HG03571 (cell line): Measurements from ENCODE around the gene DCUN1D1.

Experiments used
- ATAC-seq: cut with Tn5 transposase; IDR thresholded peaks from one replicate; pipeline ENCODE4 v1.9.1; 2021; ENCODE audit not compliant: unreplicated experiment

The DCUN1D1 gene

DNA sequence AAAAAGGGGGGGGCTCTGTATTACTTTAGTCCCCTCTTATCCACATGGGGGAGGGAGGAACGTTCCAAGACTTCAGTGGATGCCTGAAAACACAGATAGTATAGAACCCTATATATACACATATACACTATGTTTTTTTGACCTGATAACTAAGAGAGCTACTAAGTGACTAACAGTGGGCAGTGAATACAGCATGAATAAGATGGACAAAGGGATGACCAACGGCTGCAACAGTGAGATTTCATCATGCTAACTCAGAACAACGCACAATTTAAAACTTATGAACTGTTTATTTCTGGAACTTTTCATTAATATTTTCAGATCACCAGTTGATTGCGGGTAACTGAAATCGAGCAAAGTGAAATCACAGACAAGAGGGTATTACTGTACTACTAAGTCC lies 7.3 kb downstream of the DCUN1D1 start:
- ATAC-seq: no peak

GRCh38 chr3:182972387-182972786 lies 8.0 kb downstream of the DCUN1D1 start:
- no peak for ATAC-seq

- no peak for ATAC-seq
These were observed 8.7 kb downstream of the DCUN1D1 start for GRCh38 chr3:182971637-182972036.

- no peak for ATAC-seq
These were observed 9.4 kb downstream of the DCUN1D1 start for GRCh38 chr3:182970811-182971418.

GRCh38 chr3:182969853-182970252 lies 10.5 kb downstream of the DCUN1D1 start:
- ATAC-seq: no peak

DNA sequence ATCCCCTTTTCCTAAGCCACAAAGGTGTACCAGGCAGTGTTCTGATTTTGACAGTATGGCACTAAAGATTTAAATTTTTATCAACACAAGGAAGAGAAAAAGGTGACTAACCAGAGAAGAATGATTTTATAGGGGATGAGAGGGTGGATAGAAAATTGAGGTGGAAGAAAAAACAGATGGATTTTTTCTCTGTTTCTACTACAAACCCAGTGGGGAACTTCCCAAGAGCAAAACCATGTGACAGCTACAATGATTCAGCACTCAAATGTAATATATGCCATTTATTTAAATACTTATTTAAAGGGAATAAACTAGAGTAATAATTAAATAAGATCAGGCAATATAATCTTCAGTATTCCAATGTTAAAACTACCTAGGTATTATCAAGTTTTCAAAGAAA lies 11.1 kb downstream of the DCUN1D1 start:
- no peak for ATAC-seq

DNA sequence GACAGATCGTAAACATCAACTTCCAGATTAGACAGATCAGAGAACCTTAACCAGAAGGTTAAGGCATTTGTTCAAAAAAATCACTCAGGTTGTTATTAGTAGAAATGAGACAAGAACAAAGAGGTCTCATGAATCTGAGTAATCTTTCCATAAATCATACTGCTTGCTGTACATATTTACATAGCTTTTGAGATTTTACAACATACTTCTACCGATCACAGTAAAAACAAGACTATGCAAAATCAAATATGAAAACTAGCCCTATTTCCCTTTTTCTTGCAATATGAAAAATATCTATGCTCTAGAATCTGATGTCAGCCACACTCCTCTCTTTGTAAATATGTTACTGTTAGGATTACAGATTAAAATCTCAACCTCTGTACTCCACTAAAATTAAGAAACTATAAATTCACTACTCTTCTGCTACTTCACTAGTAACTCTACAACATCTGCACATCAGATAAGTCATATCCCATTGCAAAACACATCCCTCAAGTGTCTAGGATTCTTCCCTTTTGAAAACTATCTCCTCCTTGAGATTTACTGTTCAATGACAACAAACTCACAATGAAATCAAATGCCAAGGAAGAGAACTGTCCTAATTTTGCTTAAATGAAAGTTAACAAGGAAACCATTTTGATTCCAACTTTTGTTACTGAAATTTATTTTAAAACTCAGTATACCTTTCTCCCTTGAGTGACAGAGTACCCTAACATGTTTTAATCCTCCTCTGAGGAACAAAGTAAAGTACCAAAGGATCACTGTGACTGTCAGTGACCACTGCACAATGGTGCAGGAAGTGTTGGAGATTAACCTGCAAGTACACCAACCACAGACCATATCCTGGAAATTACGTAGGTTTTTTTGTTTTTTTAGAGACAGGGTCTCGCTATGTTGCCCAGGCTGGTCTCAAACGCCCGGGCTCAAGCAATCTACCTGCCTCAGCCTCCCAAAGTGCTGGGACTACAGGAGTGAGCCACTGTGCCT lies 12.8 kb downstream of the DCUN1D1 start:
- peak; percentile 69 for ATAC-seq

DNA sequence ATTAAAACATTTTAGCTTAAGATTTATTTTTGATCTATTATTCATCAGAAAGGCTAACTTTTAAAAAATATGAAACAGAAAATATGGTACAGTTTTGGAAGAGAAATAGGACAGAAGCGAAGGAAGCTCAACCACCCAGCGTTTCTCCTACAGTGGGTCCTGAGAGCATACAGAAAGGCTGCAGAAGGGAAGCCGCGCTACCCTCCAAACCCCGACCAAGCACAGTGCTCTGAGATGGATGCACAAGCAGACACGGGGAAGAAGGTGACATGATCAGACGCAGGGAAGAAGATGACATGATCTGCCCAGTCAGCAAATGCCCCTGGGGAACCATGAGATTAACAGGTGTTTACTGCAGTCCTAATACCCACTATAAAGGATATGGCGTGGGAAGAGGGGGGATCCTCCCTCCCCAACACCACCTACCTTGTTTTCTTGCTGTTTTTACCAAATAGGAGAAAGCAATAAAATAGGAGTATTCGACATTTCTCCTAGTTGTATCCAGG lies 14.4 kb downstream of the DCUN1D1 start:
- ATAC-seq: no peak

DNA sequence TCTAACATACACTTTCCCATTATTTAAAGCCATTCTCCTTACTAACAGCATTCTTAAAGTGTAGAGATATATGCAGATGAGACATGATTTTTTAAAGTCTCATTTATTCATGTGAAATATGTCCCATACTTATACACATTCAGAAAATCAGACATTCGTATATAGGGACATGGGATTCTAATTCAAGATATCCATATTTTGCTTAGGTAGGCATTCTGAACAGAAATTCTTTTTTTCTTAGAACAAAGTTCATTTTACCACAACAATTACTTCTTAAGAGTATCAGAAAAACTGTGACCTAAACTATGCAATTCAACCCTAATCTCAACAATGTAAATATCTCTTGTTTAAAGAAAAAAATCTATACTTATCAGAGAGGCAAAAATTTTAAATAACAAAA lies 16.2 kb downstream of the DCUN1D1 start:
- ATAC-seq: no peak

GRCh38 chr3:182962166-182962565 lies 18.2 kb downstream of the DCUN1D1 start:
- no peak for ATAC-seq

DNA sequence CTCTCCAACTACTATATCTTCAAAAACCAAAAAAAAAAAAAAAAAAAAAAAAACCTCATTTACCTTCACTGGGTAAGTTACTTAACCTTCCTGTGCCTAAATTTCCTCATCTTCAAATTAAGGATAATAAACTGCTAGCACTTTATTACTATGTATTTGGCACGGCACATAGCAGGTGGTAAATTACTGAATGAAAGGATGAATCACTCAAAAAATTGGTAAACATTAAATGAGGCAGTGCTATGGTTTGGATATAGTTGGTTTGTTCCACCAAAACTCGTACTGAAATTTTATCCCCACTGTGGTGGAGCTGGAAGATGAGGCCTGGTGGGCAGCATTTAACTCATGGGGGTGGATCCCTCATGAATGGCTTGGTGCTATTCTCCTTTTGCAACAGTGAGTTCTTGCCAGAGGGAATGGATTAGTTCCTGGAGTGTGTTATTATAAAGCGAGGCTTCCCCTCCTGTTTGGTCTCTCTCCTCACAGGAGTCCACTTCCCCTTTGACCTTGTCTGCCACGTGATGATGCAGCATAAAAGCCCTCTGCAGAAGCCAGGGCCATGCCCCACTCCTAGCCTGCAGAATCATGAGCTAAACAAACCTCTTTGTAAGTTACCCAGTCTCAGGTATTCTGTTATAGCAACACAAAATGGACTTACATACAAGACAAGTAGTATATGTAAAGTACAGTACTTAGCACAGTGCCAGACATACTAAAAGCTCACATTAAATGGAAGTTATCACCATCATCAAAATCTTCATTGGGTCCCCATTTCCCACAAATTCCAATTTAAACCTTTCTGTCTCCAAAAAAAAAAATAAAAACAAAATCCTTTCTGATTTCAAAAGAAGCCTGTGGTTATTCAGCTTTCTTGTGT lies 20.6 kb downstream of the DCUN1D1 start:
- no peak for ATAC-seq

GRCh38 chr3:182957676-182958266 lies 22.6 kb downstream of the DCUN1D1 start:
- ATAC-seq: no peak

DNA sequence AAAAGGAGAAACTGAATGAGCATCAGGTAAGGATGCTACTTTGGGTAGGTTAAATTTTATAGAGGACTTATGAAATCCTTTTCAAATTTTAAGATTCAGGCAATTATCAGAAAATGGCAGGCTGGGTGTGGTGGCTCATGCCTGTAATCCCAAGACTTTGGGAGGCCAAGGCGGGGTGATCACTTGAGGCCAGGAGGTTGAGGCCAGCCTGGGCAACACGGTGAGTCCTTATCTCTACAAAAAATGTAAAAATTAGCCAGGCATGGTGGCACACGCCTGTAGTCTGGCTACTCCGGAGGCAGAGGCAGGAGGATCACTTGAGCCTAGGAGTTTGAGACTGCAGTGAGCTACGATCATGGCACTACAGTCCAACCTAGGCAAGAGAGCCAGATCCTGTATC lies 23.1 kb downstream of the DCUN1D1 start:
- ATAC-seq: no peak

DNA sequence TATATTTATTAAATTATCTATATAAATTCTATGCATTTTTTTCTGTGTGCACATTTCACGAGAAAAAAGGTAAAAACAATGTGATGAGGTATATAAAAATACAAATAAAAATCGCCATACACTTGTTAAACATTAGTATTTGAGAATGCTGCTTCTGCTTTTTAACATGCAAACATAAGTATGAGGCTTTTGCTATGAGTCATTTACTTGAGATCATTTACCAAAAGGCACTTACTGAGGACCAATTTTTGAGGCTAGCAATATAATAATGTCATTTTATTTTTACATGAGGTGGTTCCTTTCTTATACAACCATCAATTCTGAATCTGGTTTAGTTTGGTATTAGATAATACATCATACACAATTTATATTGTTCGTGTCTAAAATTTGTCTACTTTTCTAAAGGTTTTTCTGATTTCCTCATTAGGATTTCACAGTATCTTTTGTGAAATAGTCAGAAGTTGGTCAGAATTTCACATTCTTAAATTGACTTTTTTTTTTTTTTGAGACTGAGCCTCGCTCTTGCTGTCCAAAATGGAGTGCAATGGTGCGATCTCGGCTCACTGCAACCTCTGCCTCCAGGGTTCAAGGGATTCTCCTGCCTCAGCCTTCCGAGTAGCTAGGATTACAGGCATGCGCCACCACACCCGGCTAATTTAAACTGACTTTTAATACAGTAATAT lies 25.6 kb downstream of the DCUN1D1 start:
- ATAC-seq: peak; percentile 93

DNA sequence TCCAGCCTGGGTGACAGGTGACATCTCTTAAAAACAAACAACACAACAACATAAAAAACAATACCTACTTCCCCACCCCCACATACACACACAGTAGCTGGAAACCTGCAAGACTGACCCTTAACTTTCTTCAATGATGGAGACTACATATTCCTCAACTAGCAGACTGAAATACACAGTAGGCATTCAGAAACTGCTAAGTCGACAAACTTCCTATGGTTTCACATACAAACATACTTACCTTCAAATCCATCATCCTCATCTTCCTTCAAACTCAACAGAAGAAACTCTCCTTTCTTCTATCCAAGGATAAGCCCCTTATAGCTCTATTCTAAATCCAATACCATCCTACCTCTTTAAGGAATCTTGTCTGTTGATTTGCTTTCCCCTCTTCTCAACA lies 30.6 kb downstream of the DCUN1D1 start:
- no peak for ATAC-seq

GRCh38 chr3:182948305-182948704 lies 32.0 kb downstream of the DCUN1D1 start:
- ATAC-seq: no peak

GRCh38 chr3:182947888-182948287 lies 32.5 kb downstream of the DCUN1D1 start:
- ATAC-seq: no peak

GRCh38 chr3:182941719-182942118 lies 38.6 kb downstream of the DCUN1D1 start:
- no peak for ATAC-seq

DNA sequence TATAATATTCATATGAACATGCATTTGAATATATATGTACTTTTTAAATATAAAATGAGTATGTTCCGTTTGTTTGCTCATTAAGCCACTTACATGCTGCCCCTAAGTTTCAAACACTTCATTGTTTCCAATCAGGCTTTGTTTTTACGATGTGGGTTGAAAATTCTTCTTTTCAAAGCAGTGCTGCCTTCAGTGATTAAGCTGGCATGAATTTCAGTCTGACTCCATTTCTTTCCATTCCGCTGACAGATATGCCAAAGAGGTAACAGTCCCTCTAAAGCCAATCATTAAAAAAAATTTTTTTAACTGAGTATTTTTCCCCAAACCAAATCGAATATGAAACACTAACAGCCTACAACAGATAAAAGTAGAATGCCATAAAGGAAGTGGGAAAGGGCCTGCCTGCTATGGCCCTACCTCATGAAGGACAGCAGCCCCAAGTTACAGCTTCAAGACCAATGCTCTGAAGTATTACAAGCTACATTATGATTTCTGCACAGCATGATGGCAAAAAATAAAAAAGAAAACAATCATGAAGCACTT lies 40.0 kb downstream of the DCUN1D1 start:
- ATAC-seq: no peak
